H9 (cell line): ENCODE measurements around the gene RGL1. TPM values are rescaled to one million over a fixed set of nuclear protein-coding genes. Genes with fewer than 3 reads are reported as not detected.

ENCODE experiments used
- DNase-seq: peaks from one replicate; pipeline ENCODE4 v3.0.0-alpha.2; 2017
- H2AFZ ChIP-seq: one replicate; pipeline ENCODE4 v1.6.1; 2013; ENCODE audit warnings: mild to moderate bottlenecking, low read length, control low read depth, moderate library complexity
- H2AK5ac ChIP-seq: 2 replicates; pipeline ENCODE4 v1.6.1; 2013; ENCODE audit warnings: low read length, control low read depth, mixed read lengths; ENCODE audit not compliant: insufficient read length
- H2BK120ac ChIP-seq: one replicate; pipeline ENCODE4 v1.6.1; 2013; ENCODE audit warnings: low read depth, mild to moderate bottlenecking, low read length, control low read depth, inconsistent platforms; ENCODE audit not compliant: poor library complexity, severe bottlenecking
- H2BK12ac ChIP-seq: 2 replicates; pipeline ENCODE4 v1.6.1; 2013; ENCODE audit warnings: low read length, control low read depth, mixed read lengths, low read depth; ENCODE audit not compliant: insufficient read length
- H2BK15ac ChIP-seq: 2 replicates; pipeline ENCODE4 v1.6.1; 2013; ENCODE audit warnings: low read depth, low read length, control low read depth
- H2BK20ac ChIP-seq: one replicate; pipeline ENCODE4 v1.6.1; 2013; ENCODE audit warnings: low read depth, mild to moderate bottlenecking, low read length, control low read depth, inconsistent platforms; ENCODE audit not compliant: poor library complexity, severe bottlenecking
- H2BK5ac ChIP-seq: 2 replicates; pipeline ENCODE4 v1.6.1; 2013; ENCODE audit warnings: low read length, control low read depth, mixed read lengths; ENCODE audit not compliant: insufficient read length
- H3K14ac ChIP-seq: 2 replicates; pipeline ENCODE4 v1.6.1; 2013; ENCODE audit warnings: low read length, control low read depth; ENCODE audit not compliant: insufficient read depth
- H3K18ac ChIP-seq: 2 replicates; pipeline ENCODE4 v1.6.1; 2013; ENCODE audit warnings: low read depth, mild to moderate bottlenecking, mixed read lengths, low read length, control low read depth; ENCODE audit not compliant: insufficient read length
- H3K23ac ChIP-seq: 2 replicates; pipeline ENCODE4 v1.6.1; 2013; ENCODE audit warnings: low read length, control low read depth, mixed read lengths, low read depth; ENCODE audit not compliant: insufficient read length
- H3K23me2 ChIP-seq: 2 replicates; pipeline ENCODE4 v1.6.1; 2013; ENCODE audit warnings: low read depth, mild to moderate bottlenecking, mixed read lengths, low read length, control low read depth; ENCODE audit not compliant: insufficient read length, poor library complexity, severe bottlenecking
- H3K27ac ChIP-seq: 2 replicates; pipeline ENCODE4 v1.5.1; 2013; ENCODE audit warnings: low read length, control low read depth, mixed read lengths, low read depth; ENCODE audit not compliant: insufficient read length
- H3K27me3 ChIP-seq: 2 replicates; pipeline ENCODE4 v1.6.1; 2013; ENCODE audit warnings: low read length, control low read depth, inconsistent platforms; ENCODE audit not compliant: insufficient read depth
- H3K4ac ChIP-seq: 2 replicates; pipeline ENCODE4 v1.6.1; 2013; ENCODE audit warnings: low read depth, mild to moderate bottlenecking, control low read depth, inconsistent platforms, low read length, moderate library complexity
- H3K4me1 ChIP-seq: 2 replicates; pipeline ENCODE4 v1.6.1; 2013; ENCODE audit warnings: low read length, control low read depth, inconsistent platforms; ENCODE audit not compliant: insufficient read depth
- H3K4me2 ChIP-seq: 2 replicates; pipeline ENCODE4 v1.6.1; 2013; ENCODE audit warnings: low read length, control low read depth, mixed read lengths; ENCODE audit not compliant: insufficient read length, insufficient read depth
- H3K56ac ChIP-seq: 2 replicates; pipeline ENCODE4 v1.6.1; 2013; ENCODE audit warnings: low read depth, mild to moderate bottlenecking, mixed read lengths, low read length, control low read depth; ENCODE audit not compliant: insufficient read length
- H3K79me1 ChIP-seq: 2 replicates; pipeline ENCODE4 v1.6.1; 2013; ENCODE audit warnings: low read depth, mild to moderate bottlenecking, moderate library complexity, low read length, control low read depth, inconsistent platforms; ENCODE audit not compliant: insufficient read depth, poor library complexity, severe bottlenecking
- H3K79me2 ChIP-seq: 2 replicates; pipeline ENCODE4 v1.6.1; 2013; ENCODE audit warnings: low read length, control low read depth, inconsistent platforms; ENCODE audit not compliant: insufficient read depth
- H3K9ac ChIP-seq: 2 replicates; pipeline ENCODE4 v1.6.1; 2013; ENCODE audit warnings: low read length, control low read depth, mixed read lengths; ENCODE audit not compliant: insufficient read length; ENCODE audit errors: extremely low read depth
- H3K9me3 ChIP-seq: one replicate; pipeline ENCODE4 v1.6.1; 2013; ENCODE audit warnings: low read depth, low read length, inconsistent platforms; ENCODE audit not compliant: control insufficient read depth
- H3T11ph ChIP-seq: one replicate; pipeline ENCODE4 v1.6.1; 2013; ENCODE audit warnings: mild to moderate bottlenecking, low read length, control low read depth, inconsistent platforms
- H4K20me1 ChIP-seq: one replicate; pipeline ENCODE4 v1.6.1; 2013; ENCODE audit not compliant: control insufficient read depth, insufficient read length, insufficient read depth
- H4K5ac ChIP-seq: 2 replicates; pipeline ENCODE4 v1.6.1; 2013; ENCODE audit warnings: low read depth, mild to moderate bottlenecking, mixed read lengths, low read length, control low read depth; ENCODE audit not compliant: insufficient read length
- H4K8ac ChIP-seq: replicated peaks from 2 replicates; pipeline ENCODE4 v1.6.1; 2013; ENCODE audit warnings: low read length, control low read depth, mixed read lengths, low read depth; ENCODE audit not compliant: insufficient read length
- H4K91ac ChIP-seq: 2 replicates; pipeline ENCODE4 v1.6.1; 2013; ENCODE audit warnings: low read depth, mild to moderate bottlenecking, moderate library complexity, mixed read lengths, low read length, control low read depth; ENCODE audit not compliant: insufficient read length
- H3K27ac Mint-ChIP-seq, 3 experiments: 2 replicates in 2 of 3; 3 replicates in 1 of 3; pipeline ENCODE4 v1.8.0; 2020 to 2021; ENCODE audit warnings: mixed read lengths in 3 of 3, mild to moderate bottlenecking in 1 of 3, moderate library complexity in 1 of 3
- H3K27me3 Mint-ChIP-seq: 2 replicates; pipeline ENCODE4 v1.8.0; 2021; ENCODE audit warnings: low read depth, mild to moderate bottlenecking, moderate library complexity, mixed read lengths
- H3K36me3 Mint-ChIP-seq, 3 experiments: 2 replicates in 2 of 3; 3 replicates in 1 of 3; pipeline ENCODE4 v1.8.0; 2020 to 2021; ENCODE audit warnings: low read depth in 3 of 3, mixed read lengths in 3 of 3; ENCODE audit not compliant: insufficient read depth in 1 of 3
- H3K4me1 Mint-ChIP-seq, 2 experiments: 2 replicates each; pipeline ENCODE4 v1.8.0; 2020; ENCODE audit warnings: mixed read lengths in 2 of 2
- H3K4me3 Mint-ChIP-seq, 2 experiments: 2 replicates in 1 of 2; 3 replicates in 1 of 2; pipeline ENCODE4 v1.8.0; 2020 to 2021; ENCODE audit warnings: mild to moderate bottlenecking in 2 of 2, mixed read lengths in 2 of 2, moderate library complexity in 1 of 2
- H3K9me3 Mint-ChIP-seq, 2 experiments: 2 replicates in 1 of 2; 3 replicates in 1 of 2; pipeline ENCODE4 v1.8.0; 2020; ENCODE audit warnings: mild to moderate bottlenecking in 2 of 2, mixed read lengths in 2 of 2, moderate library complexity in 1 of 2
- total RNA-seq: library from RNA; stranded (reverse); gene quantifications from 2 replicates; pipeline ENCODE4 v1.2.1, GENCODE V29; 2021
- TF ChIP-seq, protein P1 (sequence below): fragments of 200-600 bp; sonication (generic); conservative IDR thresholded peaks from 3 replicates; pipeline ENCODE4 v1.8.0; 2021; ENCODE audit warnings: antibody characterized with exemption, mild to moderate bottlenecking

Gene RGL1
- total RNA-seq, 1 experiment from 2014 or later, result 1.4 TPM

DNA sequence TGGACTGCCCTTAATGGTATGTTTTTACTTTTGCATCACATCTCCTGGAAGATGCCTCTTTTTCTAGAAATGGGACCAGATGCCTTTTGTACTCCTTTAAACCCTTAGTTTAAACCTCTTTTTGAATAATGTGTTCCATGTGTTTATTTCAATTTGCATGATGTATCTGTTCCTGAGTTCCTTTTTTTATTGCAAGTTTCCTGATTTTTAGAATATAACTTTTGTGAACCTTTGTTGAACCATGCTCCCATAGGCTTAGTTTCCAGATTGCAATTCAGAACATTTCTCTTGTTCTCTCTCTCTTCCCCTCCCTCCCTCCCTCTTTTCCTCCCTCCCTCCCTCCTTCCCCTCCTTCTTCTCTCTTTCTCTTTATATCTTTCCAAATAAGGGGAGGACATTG is 81.9 kb downstream of the RGL1 start:
- Histone ChIP-seq H3K27me3 (no peaks in the 10 kb centered on the region), H3K4ac (no peak overlapping the region), H3K18ac (no peak overlapping the region), H4K5ac (no peak overlapping the region), H2BK5ac (no peak overlapping the region), H3K56ac (no peak overlapping the region), H3K9me3 (no peaks in the 10 kb centered on the region), H2BK120ac (no peak overlapping the region), H3K23ac (no peak overlapping the region), H3K14ac (no peak overlapping the region), H3K79me2 (no peaks in the 10 kb centered on the region), H2BK20ac (no peak overlapping the region), H3K79me1 (no peaks in the 10 kb centered on the region), H2AK5ac (no peak overlapping the region), H3K23me2 (no peaks in the 10 kb centered on the region), H3K9ac (no peak overlapping the region), H3T11ph (no peak overlapping the region), H3K4me1 (no peaks in the 10 kb centered on the region), H4K20me1 (no peaks in the 10 kb centered on the region), H4K8ac (no peak overlapping the region), H3K4me2 (no peak overlapping the region), H2AFZ (no peak overlapping the region), H2BK15ac (no peak overlapping the region), H4K91ac (no peak overlapping the region), H3K27ac (no peak overlapping the region), H2BK12ac (no peak overlapping the region)
- no peak for DNase-seq
- H3K27me3 Mint-ChIP-seq, result no peaks in the 10 kb centered on the region
- H3K9me3 Mint-ChIP-seq, result no peaks in the 10 kb centered on the region
- H3K4me3 Mint-ChIP-seq, result no peak overlapping the region
- TF ChIP-seq, protein P1, sequence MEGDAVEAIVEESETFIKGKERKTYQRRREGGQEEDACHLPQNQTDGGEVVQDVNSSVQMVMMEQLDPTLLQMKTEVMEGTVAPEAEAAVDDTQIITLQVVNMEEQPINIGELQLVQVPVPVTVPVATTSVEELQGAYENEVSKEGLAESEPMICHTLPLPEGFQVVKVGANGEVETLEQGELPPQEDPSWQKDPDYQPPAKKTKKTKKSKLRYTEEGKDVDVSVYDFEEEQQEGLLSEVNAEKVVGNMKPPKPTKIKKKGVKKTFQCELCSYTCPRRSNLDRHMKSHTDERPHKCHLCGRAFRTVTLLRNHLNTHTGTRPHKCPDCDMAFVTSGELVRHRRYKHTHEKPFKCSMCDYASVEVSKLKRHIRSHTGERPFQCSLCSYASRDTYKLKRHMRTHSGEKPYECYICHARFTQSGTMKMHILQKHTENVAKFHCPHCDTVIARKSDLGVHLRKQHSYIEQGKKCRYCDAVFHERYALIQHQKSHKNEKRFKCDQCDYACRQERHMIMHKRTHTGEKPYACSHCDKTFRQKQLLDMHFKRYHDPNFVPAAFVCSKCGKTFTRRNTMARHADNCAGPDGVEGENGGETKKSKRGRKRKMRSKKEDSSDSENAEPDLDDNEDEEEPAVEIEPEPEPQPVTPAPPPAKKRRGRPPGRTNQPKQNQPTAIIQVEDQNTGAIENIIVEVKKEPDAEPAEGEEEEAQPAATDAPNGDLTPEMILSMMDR, result no peak
- no peaks in the 10 kb centered on the region; a peak in 1 of 7 replicates for H3K36me3 Mint-ChIP-seq
- peaks cover 4 to 12% of the 10 kb centered on the region in 2 experiments for H3K4me1 Mint-ChIP-seq
- no peak overlapping the region for H3K27ac Mint-ChIP-seq
